Suprapubic skin (tissue), 3 donors: ENCODE results near the gene CDS2.

ENCODE experiments used
- POLR2AphosphoS5 ChIP-seq, 3 donors: sonication (generic); formaldehyde crosslinking; IDR thresholded peaks; one replicate each; pipeline ENCODE4 v1.6.1; 2017; ENCODE audit warnings: antibody characterized with exemption in 3 of 3
- TF ChIP-seq, protein P1 (sequence below), 2 donors: fragments of 200-600 bp in 1 of 2; fragments of 450-650 bp in 1 of 2; sonication (generic) in 1 of 2; IDR thresholded peaks; one replicate each; pipeline ENCODE4 v1.5.1; 2016 to 2019; ENCODE audit warnings: antibody characterized with exemption in 2 of 2, mild to moderate bottlenecking in 1 of 2, moderate library complexity in 1 of 2

DNA sequence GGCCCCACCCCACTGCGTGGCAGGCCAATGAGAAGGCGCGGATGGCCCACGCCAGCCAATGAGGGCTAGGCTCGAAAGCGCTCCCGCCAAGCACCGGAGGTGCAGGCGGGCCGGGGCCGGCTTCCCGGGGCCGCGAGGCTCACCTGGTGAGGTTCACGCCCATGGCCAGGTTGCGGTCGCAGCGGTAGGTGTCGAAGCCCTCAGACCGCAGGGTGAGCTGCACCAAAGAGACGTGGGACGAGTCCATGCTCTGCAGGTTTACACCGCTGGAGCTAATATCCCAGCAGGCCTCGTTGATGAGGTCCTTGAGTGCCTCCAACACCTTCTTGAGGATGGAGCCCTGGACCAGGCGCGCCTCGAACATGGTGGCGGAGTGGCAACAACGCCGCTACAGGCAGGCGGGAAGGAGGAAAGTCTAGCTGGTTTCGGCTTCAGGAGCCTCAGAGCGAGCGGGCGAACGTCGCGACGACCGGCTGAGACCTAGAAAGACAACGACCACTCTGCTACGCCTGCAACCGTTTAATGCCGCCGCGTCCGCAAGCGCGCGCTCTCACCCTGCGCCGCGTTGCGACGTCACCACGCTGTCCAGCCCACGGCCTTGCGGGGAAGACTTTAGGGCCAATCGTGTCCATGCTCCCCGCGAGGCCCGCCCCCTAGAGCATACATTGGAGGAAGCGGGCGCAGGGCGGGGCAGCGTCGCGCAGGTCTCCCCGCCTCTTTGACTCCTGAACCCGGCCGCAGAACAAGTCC lies 7.2 kb upstream of the CDS2 start, which contains the start of gene PCNA:
- peak in 1 of 3 donors; percentile 80 for TF ChIP-seq POLR2AphosphoS5 (IDR thresholded peaks at IDR 0.05)
- TF ChIP-seq, protein P1, sequence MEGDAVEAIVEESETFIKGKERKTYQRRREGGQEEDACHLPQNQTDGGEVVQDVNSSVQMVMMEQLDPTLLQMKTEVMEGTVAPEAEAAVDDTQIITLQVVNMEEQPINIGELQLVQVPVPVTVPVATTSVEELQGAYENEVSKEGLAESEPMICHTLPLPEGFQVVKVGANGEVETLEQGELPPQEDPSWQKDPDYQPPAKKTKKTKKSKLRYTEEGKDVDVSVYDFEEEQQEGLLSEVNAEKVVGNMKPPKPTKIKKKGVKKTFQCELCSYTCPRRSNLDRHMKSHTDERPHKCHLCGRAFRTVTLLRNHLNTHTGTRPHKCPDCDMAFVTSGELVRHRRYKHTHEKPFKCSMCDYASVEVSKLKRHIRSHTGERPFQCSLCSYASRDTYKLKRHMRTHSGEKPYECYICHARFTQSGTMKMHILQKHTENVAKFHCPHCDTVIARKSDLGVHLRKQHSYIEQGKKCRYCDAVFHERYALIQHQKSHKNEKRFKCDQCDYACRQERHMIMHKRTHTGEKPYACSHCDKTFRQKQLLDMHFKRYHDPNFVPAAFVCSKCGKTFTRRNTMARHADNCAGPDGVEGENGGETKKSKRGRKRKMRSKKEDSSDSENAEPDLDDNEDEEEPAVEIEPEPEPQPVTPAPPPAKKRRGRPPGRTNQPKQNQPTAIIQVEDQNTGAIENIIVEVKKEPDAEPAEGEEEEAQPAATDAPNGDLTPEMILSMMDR (IDR thresholded peaks at IDR 0.05), result peak in 1 of 2 donors; percentile 7
